HL-60 (cell line): ENCODE data around the gene PDE8B.

Experiments used
- DNase-seq, 2 experiments: peaks; one replicate each; pipeline ENCODE4 v3.0.0-alpha.2; 2010 to 2020; ENCODE audit warnings: low read depth in 1 of 2, low spot score in 1 of 2
- H3K27ac ChIP-seq: fragments of 250-450 bp; sonication (Bioruptor Pico); replicated peaks from 2 replicates; pipeline ENCODE4 v1.5.1; 2020; ENCODE audit warnings: mild to moderate bottlenecking, moderate library complexity
- H3K27me3 ChIP-seq: fragments of 250-450 bp; sonication (Bioruptor Pico); 2 replicates; pipeline ENCODE4 v1.5.1; 2021; ENCODE audit warnings: mild to moderate bottlenecking, moderate library complexity; ENCODE audit not compliant: insufficient read depth, poor library complexity, severe bottlenecking
- H3K4me3 ChIP-seq: replicated peaks from 2 replicates; pipeline ENCODE4 v1.5.1; 2011; ENCODE audit warnings: mild to moderate bottlenecking, control low read depth, low read length; ENCODE audit not compliant: insufficient read depth
- CTCF ChIP-seq: IDR thresholded peaks from one replicate; pipeline ENCODE4 v1.5.1; 2011; ENCODE audit warnings: low read length, control low read depth, inconsistent platforms; ENCODE audit not compliant: insufficient read depth
- GABPA ChIP-seq: IDR thresholded peaks from 2 replicates; pipeline ENCODE4 v1.6.1; 2012; ENCODE audit warnings: low read depth
- POLR2AphosphoS5 ChIP-seq: IDR thresholded peaks from 2 replicates; pipeline ENCODE4 v1.6.1; 2012; ENCODE audit warnings: low read depth
- REST ChIP-seq: IDR thresholded peaks from 2 replicates; pipeline ENCODE4 v1.6.1; 2012; ENCODE audit warnings: low read depth; ENCODE audit not compliant: insufficient replicate concordance
- SPI1 ChIP-seq: IDR thresholded peaks from 2 replicates; pipeline ENCODE4 v1.6.1; 2012; ENCODE audit warnings: low read depth, mild to moderate bottlenecking, borderline replicate concordance

The PDE8B gene

GRCh38 chr5:77282337-77283027 is 72.0 kb downstream of the PDE8B start:
- TF ChIP-seq CTCF: no peak
- TF ChIP-seq REST: no peak
- no peak for TF ChIP-seq POLR2AphosphoS5
- no peak for TF ChIP-seq GABPA
- TF ChIP-seq SPI1: no peak
- Histone ChIP-seq H3K27me3 (no peaks in the 10 kb centered on the region), H3K4me3 (no peak overlapping the region), H3K27ac (no peak overlapping the region)
- no peak for DNase-seq

- Histone ChIP-seq H3K27ac (no peak overlapping the region), H3K4me3 (no peak overlapping the region), H3K27me3 (no peaks in the 10 kb centered on the region)
- no peak for DNase-seq
- no peak for TF ChIP-seq GABPA
- no peak for TF ChIP-seq SPI1
- no peak for TF ChIP-seq REST
- no peak for TF ChIP-seq CTCF
- TF ChIP-seq POLR2AphosphoS5: no peak
These were observed 74.9 kb downstream of the PDE8B start for GRCh38 chr5:77285251-77285841.

- no peak overlapping the region for H3K4me3 ChIP-seq
- no peak for TF ChIP-seq CTCF
- no peak for TF ChIP-seq REST
- TF ChIP-seq SPI1: no peak
- TF ChIP-seq POLR2AphosphoS5: no peak
- no peak for TF ChIP-seq GABPA
- no peaks in the 10 kb centered on the region for H3K27me3 ChIP-seq
- H3K27ac ChIP-seq: no peak overlapping the region
- no peak for DNase-seq
These were observed 81.7 kb downstream of the PDE8B start for GRCh38 chr5:77292026-77292757.
